H9 (cell line): ENCODE results near the gene CEMIP. TPM values are rescaled to one million over a fixed set of nuclear protein-coding genes. Genes with fewer than 3 reads are reported as not detected.

Experiments
- DNase-seq: peaks from one replicate; pipeline ENCODE4 v3.0.0-alpha.2; 2017
- H2AFZ ChIP-seq: one replicate; pipeline ENCODE4 v1.6.1; 2013; ENCODE audit warnings: mild to moderate bottlenecking, low read length, control low read depth, moderate library complexity
- H2AK5ac ChIP-seq: 2 replicates; pipeline ENCODE4 v1.6.1; 2013; ENCODE audit warnings: low read length, control low read depth, mixed read lengths; ENCODE audit not compliant: insufficient read length
- H2BK120ac ChIP-seq: one replicate; pipeline ENCODE4 v1.6.1; 2013; ENCODE audit warnings: low read depth, mild to moderate bottlenecking, low read length, control low read depth, inconsistent platforms; ENCODE audit not compliant: poor library complexity, severe bottlenecking
- H2BK12ac ChIP-seq: 2 replicates; pipeline ENCODE4 v1.6.1; 2013; ENCODE audit warnings: low read length, control low read depth, mixed read lengths, low read depth; ENCODE audit not compliant: insufficient read length
- H2BK15ac ChIP-seq: 2 replicates; pipeline ENCODE4 v1.6.1; 2013; ENCODE audit warnings: low read depth, low read length, control low read depth
- H2BK20ac ChIP-seq: one replicate; pipeline ENCODE4 v1.6.1; 2013; ENCODE audit warnings: low read depth, mild to moderate bottlenecking, low read length, control low read depth, inconsistent platforms; ENCODE audit not compliant: poor library complexity, severe bottlenecking
- H2BK5ac ChIP-seq: 2 replicates; pipeline ENCODE4 v1.6.1; 2013; ENCODE audit warnings: low read length, control low read depth, mixed read lengths; ENCODE audit not compliant: insufficient read length
- H3K14ac ChIP-seq: 2 replicates; pipeline ENCODE4 v1.6.1; 2013; ENCODE audit warnings: low read length, control low read depth; ENCODE audit not compliant: insufficient read depth
- H3K18ac ChIP-seq: 2 replicates; pipeline ENCODE4 v1.6.1; 2013; ENCODE audit warnings: low read depth, mild to moderate bottlenecking, mixed read lengths, low read length, control low read depth; ENCODE audit not compliant: insufficient read length
- H3K23ac ChIP-seq: 2 replicates; pipeline ENCODE4 v1.6.1; 2013; ENCODE audit warnings: low read length, control low read depth, mixed read lengths, low read depth; ENCODE audit not compliant: insufficient read length
- H3K23me2 ChIP-seq: 2 replicates; pipeline ENCODE4 v1.6.1; 2013; ENCODE audit warnings: low read depth, mild to moderate bottlenecking, mixed read lengths, low read length, control low read depth; ENCODE audit not compliant: insufficient read length, poor library complexity, severe bottlenecking
- H3K27ac ChIP-seq: 2 replicates; pipeline ENCODE4 v1.5.1; 2013; ENCODE audit warnings: low read length, control low read depth, mixed read lengths, low read depth; ENCODE audit not compliant: insufficient read length
- H3K27me3 ChIP-seq: 2 replicates; pipeline ENCODE4 v1.6.1; 2013; ENCODE audit warnings: low read length, control low read depth, inconsistent platforms; ENCODE audit not compliant: insufficient read depth
- H3K4ac ChIP-seq: 2 replicates; pipeline ENCODE4 v1.6.1; 2013; ENCODE audit warnings: low read depth, mild to moderate bottlenecking, control low read depth, inconsistent platforms, low read length, moderate library complexity
- H3K4me1 ChIP-seq: 2 replicates; pipeline ENCODE4 v1.6.1; 2013; ENCODE audit warnings: low read length, control low read depth, inconsistent platforms; ENCODE audit not compliant: insufficient read depth
- H3K4me2 ChIP-seq: 2 replicates; pipeline ENCODE4 v1.6.1; 2013; ENCODE audit warnings: low read length, control low read depth, mixed read lengths; ENCODE audit not compliant: insufficient read length, insufficient read depth
- H3K56ac ChIP-seq: 2 replicates; pipeline ENCODE4 v1.6.1; 2013; ENCODE audit warnings: low read depth, mild to moderate bottlenecking, mixed read lengths, low read length, control low read depth; ENCODE audit not compliant: insufficient read length
- H3K79me1 ChIP-seq: 2 replicates; pipeline ENCODE4 v1.6.1; 2013; ENCODE audit warnings: low read depth, mild to moderate bottlenecking, moderate library complexity, low read length, control low read depth, inconsistent platforms; ENCODE audit not compliant: insufficient read depth, poor library complexity, severe bottlenecking
- H3K79me2 ChIP-seq: 2 replicates; pipeline ENCODE4 v1.6.1; 2013; ENCODE audit warnings: low read length, control low read depth, inconsistent platforms; ENCODE audit not compliant: insufficient read depth
- H3K9ac ChIP-seq: 2 replicates; pipeline ENCODE4 v1.6.1; 2013; ENCODE audit warnings: low read length, control low read depth, mixed read lengths; ENCODE audit not compliant: insufficient read length; ENCODE audit errors: extremely low read depth
- H3K9me3 ChIP-seq: one replicate; pipeline ENCODE4 v1.6.1; 2013; ENCODE audit warnings: low read depth, low read length, inconsistent platforms; ENCODE audit not compliant: control insufficient read depth
- H3T11ph ChIP-seq: one replicate; pipeline ENCODE4 v1.6.1; 2013; ENCODE audit warnings: mild to moderate bottlenecking, low read length, control low read depth, inconsistent platforms
- H4K20me1 ChIP-seq: one replicate; pipeline ENCODE4 v1.6.1; 2013; ENCODE audit not compliant: control insufficient read depth, insufficient read length, insufficient read depth
- H4K5ac ChIP-seq: 2 replicates; pipeline ENCODE4 v1.6.1; 2013; ENCODE audit warnings: low read depth, mild to moderate bottlenecking, mixed read lengths, low read length, control low read depth; ENCODE audit not compliant: insufficient read length
- H4K8ac ChIP-seq: replicated peaks from 2 replicates; pipeline ENCODE4 v1.6.1; 2013; ENCODE audit warnings: low read length, control low read depth, mixed read lengths, low read depth; ENCODE audit not compliant: insufficient read length
- H4K91ac ChIP-seq: 2 replicates; pipeline ENCODE4 v1.6.1; 2013; ENCODE audit warnings: low read depth, mild to moderate bottlenecking, moderate library complexity, mixed read lengths, low read length, control low read depth; ENCODE audit not compliant: insufficient read length
- H3K27ac Mint-ChIP-seq, 3 experiments: 2 replicates in 2 of 3; 3 replicates in 1 of 3; pipeline ENCODE4 v1.8.0; 2020 to 2021; ENCODE audit warnings: mixed read lengths in 3 of 3, mild to moderate bottlenecking in 1 of 3, moderate library complexity in 1 of 3
- H3K27me3 Mint-ChIP-seq: 2 replicates; pipeline ENCODE4 v1.8.0; 2021; ENCODE audit warnings: low read depth, mild to moderate bottlenecking, moderate library complexity, mixed read lengths
- H3K36me3 Mint-ChIP-seq, 3 experiments: 2 replicates in 2 of 3; 3 replicates in 1 of 3; pipeline ENCODE4 v1.8.0; 2020 to 2021; ENCODE audit warnings: low read depth in 3 of 3, mixed read lengths in 3 of 3; ENCODE audit not compliant: insufficient read depth in 1 of 3
- H3K4me1 Mint-ChIP-seq, 2 experiments: 2 replicates each; pipeline ENCODE4 v1.8.0; 2020; ENCODE audit warnings: mixed read lengths in 2 of 2
- H3K4me3 Mint-ChIP-seq, 2 experiments: 2 replicates in 1 of 2; 3 replicates in 1 of 2; pipeline ENCODE4 v1.8.0; 2020 to 2021; ENCODE audit warnings: mild to moderate bottlenecking in 2 of 2, mixed read lengths in 2 of 2, moderate library complexity in 1 of 2
- H3K9me3 Mint-ChIP-seq, 2 experiments: 2 replicates in 1 of 2; 3 replicates in 1 of 2; pipeline ENCODE4 v1.8.0; 2020; ENCODE audit warnings: mild to moderate bottlenecking in 2 of 2, mixed read lengths in 2 of 2, moderate library complexity in 1 of 2
- CTCF ChIP-seq: fragments of 200-600 bp; sonication (generic); conservative IDR thresholded peaks from 3 replicates; pipeline ENCODE4 v1.8.0; 2021; ENCODE audit warnings: antibody characterized with exemption, mild to moderate bottlenecking
- WGBS: extraction: QIAGEN DNeasy Blood & Tissue Kit; methylation state at CpG from one replicate; pipeline ENCODE4 v1.1.7; 2013; ENCODE audit warnings: missing lambda C conversion rate, low lambda C conversion rate, mixed read lengths; ENCODE audit not compliant: insufficient read length; ENCODE audit errors: extremely low coverage; 5-methylcytosine and 5-hydroxymethylcytosine counted together
- total RNA-seq: library from RNA; stranded (reverse); gene quantifications from 2 replicates; pipeline ENCODE4 v1.2.1, GENCODE V29; 2021

The CEMIP gene
- total RNA-seq, 1 experiment from 2014 or later: 0.09 TPM

- no CpG with 5 or more reads among the region's 5 CpGs for WGBS
- H2BK20ac ChIP-seq: no peak overlapping the region
- H3K27me3 ChIP-seq: no peaks in the 10 kb centered on the region
- no peak overlapping the region for H3K27ac ChIP-seq
- H3K79me2 ChIP-seq: no peaks in the 10 kb centered on the region
- no peak for TF ChIP-seq CTCF
- H4K5ac ChIP-seq: no peak overlapping the region
- no peaks in the 10 kb centered on the region for H3K23me2 ChIP-seq
- no peak overlapping the region for H2AK5ac ChIP-seq
- no peak overlapping the region for H2AFZ ChIP-seq
- H3K14ac ChIP-seq: no peak overlapping the region
- H3K56ac ChIP-seq: no peak overlapping the region
- Mint-ChIP-seq H3K9me3 (no peaks in the 10 kb centered on the region), H3K27me3 (peaks cover 30% of the 10 kb centered on the region), H3K36me3 (no peaks in the 10 kb centered on the region), H3K4me3 (no peak overlapping the region), H3K4me1 (peaks cover 4% of the 10 kb centered on the region in 2 experiments; a peak in 3 of 4 replicates), H3K27ac (no peak overlapping the region)
- no peak overlapping the region for H2BK12ac ChIP-seq
- H3K4ac ChIP-seq: no peak overlapping the region
- H2BK15ac ChIP-seq: no peak overlapping the region
- H4K20me1 ChIP-seq: no peaks in the 10 kb centered on the region
- no peak overlapping the region for H4K91ac ChIP-seq
- H3K18ac ChIP-seq: no peak overlapping the region
- no peak overlapping the region for H3K9ac ChIP-seq
- no peaks in the 10 kb centered on the region for H3K79me1 ChIP-seq
- no peak overlapping the region for H3K4me2 ChIP-seq
- no peak overlapping the region for H2BK120ac ChIP-seq
- DNase-seq: no peak
- no peaks in the 10 kb centered on the region for H3K9me3 ChIP-seq
- H2BK5ac ChIP-seq: no peak overlapping the region
- no peak overlapping the region for H3K23ac ChIP-seq
- no peak overlapping the region for H4K8ac ChIP-seq
- H3T11ph ChIP-seq: no peak overlapping the region
- H3K4me1 ChIP-seq: no peaks in the 10 kb centered on the region; the same call in 1 of the 2 replicates
Observed at GRCh38 chr15:80785811-80786354, 6.7 kb downstream of the CEMIP start.
